DND-41 (cell line): Measurements from ENCODE around the gene CISD3.
A peak's percentile ranks its signal among the peaks of the same experiment; 100 is the strongest.

Experiments used
- CTCF ChIP-seq: IDR thresholded peaks from 2 replicates; pipeline ENCODE4 v1.5.1; 2012; ENCODE audit warnings: borderline replicate concordance, low read length, moderate library complexity, mild to moderate bottlenecking; ENCODE audit not compliant: poor library complexity, severe bottlenecking; ENCODE audit errors: extremely low read depth
- EZH2 ChIP-seq: IDR thresholded peaks from 3 replicates; pipeline ENCODE4 v1.6.1; 2012; ENCODE audit warnings: borderline replicate concordance, low read depth, mild to moderate bottlenecking, moderate library complexity, low read length, inconsistent platforms; ENCODE audit not compliant: severe bottlenecking

- TF ChIP-seq CTCF, result peak; percentile 86
- no peak for TF ChIP-seq EZH2
These were observed at the start of gene CISD3 for GRCh38 chr17:38729886-38730525.
